ENCODE measurements around the gene SALL4. TPM values are rescaled to one million over a fixed set of nuclear protein-coding genes. Genes with fewer than 3 reads are reported as not detected.

SALL4 gene
- total RNA-seq, 1 donor from 2014 or later = 0.25 TPM

DNA sequence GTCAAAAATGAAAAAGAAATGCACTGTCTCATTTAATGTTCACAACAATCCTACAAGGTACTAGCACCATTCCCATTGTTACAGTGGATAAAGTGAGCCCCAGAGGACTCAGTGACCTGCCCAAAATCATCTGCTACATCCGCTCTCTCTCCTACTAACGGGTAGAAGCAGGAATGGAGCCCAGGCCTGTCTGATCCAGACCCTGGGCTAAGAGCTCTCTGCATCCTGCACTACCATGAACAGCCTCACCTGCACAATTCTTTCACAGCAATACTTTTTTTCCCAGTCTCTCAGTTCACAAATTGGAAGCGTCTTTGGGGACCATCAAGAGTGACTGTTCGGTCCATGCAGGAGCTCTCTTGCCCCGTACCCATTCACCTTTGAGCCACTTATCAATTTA, 65.4 kb downstream of the SALL4 start:
- Histone ChIP-seq H3K4me1 (peaks cover 24% of the 10 kb centered on the region), H3K36me3 (no peaks in the 10 kb centered on the region), H3K4me3 (no peak overlapping the region), H3K27me3 (ENCODE audit: low read depth) (no peaks in the 10 kb centered on the region), H3K27ac (replicated peaks) (no peak overlapping the region), H3K9me3 (replicated peaks) (no peaks in the 10 kb centered on the region)
- TF ChIP-seq, protein P1, sequence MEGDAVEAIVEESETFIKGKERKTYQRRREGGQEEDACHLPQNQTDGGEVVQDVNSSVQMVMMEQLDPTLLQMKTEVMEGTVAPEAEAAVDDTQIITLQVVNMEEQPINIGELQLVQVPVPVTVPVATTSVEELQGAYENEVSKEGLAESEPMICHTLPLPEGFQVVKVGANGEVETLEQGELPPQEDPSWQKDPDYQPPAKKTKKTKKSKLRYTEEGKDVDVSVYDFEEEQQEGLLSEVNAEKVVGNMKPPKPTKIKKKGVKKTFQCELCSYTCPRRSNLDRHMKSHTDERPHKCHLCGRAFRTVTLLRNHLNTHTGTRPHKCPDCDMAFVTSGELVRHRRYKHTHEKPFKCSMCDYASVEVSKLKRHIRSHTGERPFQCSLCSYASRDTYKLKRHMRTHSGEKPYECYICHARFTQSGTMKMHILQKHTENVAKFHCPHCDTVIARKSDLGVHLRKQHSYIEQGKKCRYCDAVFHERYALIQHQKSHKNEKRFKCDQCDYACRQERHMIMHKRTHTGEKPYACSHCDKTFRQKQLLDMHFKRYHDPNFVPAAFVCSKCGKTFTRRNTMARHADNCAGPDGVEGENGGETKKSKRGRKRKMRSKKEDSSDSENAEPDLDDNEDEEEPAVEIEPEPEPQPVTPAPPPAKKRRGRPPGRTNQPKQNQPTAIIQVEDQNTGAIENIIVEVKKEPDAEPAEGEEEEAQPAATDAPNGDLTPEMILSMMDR (IDR thresholded peaks at IDR 0.05; ENCODE audit: borderline replicate concordance) = no peak
- intact Hi-C loops (cut with micrococcal nuclease) = no loop called here
- no peak for DNase-seq

DNA sequence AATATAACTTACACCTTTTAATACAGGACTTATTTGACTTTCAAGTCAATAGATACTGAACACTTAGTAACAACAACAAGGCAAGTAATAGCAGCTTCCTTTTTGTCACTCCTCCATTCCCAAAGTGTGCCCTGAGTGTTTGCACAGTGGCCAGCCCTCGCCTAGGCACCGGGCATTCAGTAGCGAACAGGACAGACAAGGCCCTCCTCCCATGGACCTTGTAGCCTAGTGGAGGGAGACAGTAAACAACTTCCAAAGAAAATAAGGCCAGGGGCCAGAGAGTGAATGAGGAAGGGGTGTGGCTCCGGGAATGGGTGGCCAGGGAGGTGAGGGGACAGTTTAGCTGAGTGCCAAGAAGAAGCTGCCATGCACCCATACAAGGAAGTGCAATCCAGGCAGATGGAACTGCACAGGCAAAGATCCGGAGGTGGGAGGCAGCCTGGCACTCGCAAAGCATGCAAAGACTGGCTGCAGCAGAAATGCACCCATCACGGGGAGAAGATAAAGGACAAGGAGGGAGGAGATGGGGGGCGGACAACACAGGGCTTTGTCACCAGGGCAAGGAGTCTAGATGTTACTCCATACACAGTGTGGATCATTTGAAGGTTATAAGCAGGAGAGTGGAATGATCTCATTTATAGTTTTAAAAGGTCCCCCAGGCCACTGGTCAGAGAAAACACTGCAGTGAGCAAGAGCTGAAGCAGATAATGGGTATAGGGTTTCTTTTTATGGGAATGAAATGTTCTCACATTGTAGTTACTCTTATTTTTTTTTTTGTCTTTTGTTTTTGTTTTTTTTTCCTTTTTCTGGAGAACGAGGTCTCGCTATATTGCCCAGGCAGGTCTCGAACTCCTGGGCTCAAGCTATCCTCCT, 66.4 kb downstream of the SALL4 start:
- Histone ChIP-seq H3K4me3 (no peak overlapping the region), H3K9me3 (replicated peaks) (no peaks in the 10 kb centered on the region), H3K36me3 (no peaks in the 10 kb centered on the region), H3K27me3 (ENCODE audit: low read depth) (no peaks in the 10 kb centered on the region), H3K27ac (replicated peaks) (no peak overlapping the region), H3K4me1 (peaks cover 30% of the 10 kb centered on the region)
- TF ChIP-seq, protein P1 (IDR thresholded peaks at IDR 0.05; ENCODE audit: borderline replicate concordance) = no peak
- intact Hi-C loops (cut with micrococcal nuclease) = no loop called here
- no peak for DNase-seq

DNA sequence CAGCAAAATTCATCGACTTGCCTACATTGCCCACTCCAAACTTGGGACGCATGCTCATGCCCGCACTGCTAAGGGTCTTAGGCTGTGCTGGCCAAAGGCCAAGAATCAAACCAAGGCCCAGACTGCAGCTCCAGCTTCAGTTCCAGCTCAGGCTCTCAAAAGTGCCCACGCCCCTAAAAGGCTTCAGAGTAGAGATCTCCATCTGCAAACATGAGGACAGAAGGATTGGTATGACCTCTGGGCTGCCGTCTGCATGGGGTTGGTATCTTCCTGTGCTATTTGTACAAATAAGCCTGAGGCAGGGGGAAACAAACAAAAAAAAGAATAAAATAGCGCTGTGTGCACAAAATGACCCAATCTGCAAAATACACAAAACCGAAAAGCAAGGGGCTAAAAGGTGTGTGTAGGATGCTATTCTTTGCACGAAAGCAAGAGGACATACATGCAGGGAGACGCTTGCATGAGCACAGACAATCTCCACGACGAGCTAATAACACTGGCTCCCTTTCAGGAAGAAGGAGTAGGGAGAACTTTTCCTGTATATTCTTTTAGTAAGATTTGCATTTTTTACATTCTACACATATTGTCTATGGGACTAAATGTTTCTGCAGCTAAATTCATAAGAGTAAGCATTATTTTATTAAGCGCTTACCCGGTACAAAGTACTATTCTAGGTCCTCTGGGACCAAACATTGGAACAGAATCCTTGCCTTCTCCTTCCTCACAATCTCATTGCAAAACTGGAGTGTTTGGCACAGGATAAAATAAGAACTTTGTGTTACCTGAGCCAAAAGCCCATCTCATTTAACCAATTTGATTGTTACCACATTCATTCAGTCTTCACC, 67.2 kb downstream of the SALL4 start:
- no peaks in the 10 kb centered on the region for H3K9me3 ChIP-seq (replicated peaks)
- no peak overlapping the region for H3K4me3 ChIP-seq
- TF ChIP-seq, protein P1 (IDR thresholded peaks at IDR 0.05; ENCODE audit: borderline replicate concordance) = no peak
- no peak for DNase-seq
- H3K4me1 ChIP-seq = peaks cover 30% of the 10 kb centered on the region
- H3K27ac ChIP-seq (replicated peaks) = no peak overlapping the region
- no peaks in the 10 kb centered on the region for H3K36me3 ChIP-seq
- H3K27me3 ChIP-seq (ENCODE audit: low read depth) = no peaks in the 10 kb centered on the region
- intact Hi-C loops (cut with micrococcal nuclease) = no loop called here

DNA sequence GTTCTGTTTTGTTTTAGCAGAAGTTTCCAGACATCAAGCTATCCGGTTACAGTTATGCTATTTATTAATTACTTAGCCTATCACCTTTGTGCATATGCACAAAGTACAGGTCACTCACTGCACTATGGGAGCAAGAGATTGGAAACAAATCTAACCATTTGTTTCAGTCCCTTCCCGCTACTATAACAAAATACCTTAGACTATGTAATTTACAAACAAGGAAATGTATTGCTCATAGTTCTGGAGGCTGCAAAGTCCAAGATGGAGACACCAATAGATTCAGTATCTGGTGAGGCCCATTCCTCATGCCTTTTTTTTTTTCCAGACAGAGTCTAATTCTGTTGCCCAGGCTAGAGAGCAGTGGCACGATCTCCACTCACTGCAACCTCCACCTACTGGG, 69.3 kb downstream of the SALL4 start:
- no peaks in the 10 kb centered on the region for H3K9me3 ChIP-seq (replicated peaks)
- H3K27ac ChIP-seq (replicated peaks) = no peak overlapping the region

More for the DNA sequence above, 69.3 kb downstream of the SALL4 start:
- DNase-seq = no peak
- intact Hi-C loops (cut with micrococcal nuclease) = no loop called here
- Histone ChIP-seq H3K27me3 (ENCODE audit: low read depth) (no peaks in the 10 kb centered on the region), H3K36me3 (peaks cover 4% of the 10 kb centered on the region), H3K4me3 (no peak overlapping the region), H3K4me1 (peaks cover 30% of the 10 kb centered on the region)
- TF ChIP-seq, protein P1 (IDR thresholded peaks at IDR 0.05; ENCODE audit: borderline replicate concordance) = no peak

Other genes with a start within 250 kb of the SALL4 start
- 25.2 TPM for gene ATP9A, start 34.1 kb downstream of the SALL4 start, total RNA-seq

Data from left ventricle myocardium inferior (tissue), 1 donor.